DMS 273 (cell line): ENCODE results near the gene TMEM255B.

Experiments
- DNase-seq: peaks from one replicate; lab custom pipeline; 2025; ENCODE audit not compliant: unreplicated experiment; lab: John Stamatoyannopoulos, UW

TMEM255B gene

GRCh38 chr13:113846636-113847318 is 87.8 kb downstream of the TMEM255B start:
- no peak for DNase-seq

- no peak for DNase-seq
Measured at GRCh38 chr13:113848020-113848419, 89.0 kb downstream of the TMEM255B start.

DNA sequence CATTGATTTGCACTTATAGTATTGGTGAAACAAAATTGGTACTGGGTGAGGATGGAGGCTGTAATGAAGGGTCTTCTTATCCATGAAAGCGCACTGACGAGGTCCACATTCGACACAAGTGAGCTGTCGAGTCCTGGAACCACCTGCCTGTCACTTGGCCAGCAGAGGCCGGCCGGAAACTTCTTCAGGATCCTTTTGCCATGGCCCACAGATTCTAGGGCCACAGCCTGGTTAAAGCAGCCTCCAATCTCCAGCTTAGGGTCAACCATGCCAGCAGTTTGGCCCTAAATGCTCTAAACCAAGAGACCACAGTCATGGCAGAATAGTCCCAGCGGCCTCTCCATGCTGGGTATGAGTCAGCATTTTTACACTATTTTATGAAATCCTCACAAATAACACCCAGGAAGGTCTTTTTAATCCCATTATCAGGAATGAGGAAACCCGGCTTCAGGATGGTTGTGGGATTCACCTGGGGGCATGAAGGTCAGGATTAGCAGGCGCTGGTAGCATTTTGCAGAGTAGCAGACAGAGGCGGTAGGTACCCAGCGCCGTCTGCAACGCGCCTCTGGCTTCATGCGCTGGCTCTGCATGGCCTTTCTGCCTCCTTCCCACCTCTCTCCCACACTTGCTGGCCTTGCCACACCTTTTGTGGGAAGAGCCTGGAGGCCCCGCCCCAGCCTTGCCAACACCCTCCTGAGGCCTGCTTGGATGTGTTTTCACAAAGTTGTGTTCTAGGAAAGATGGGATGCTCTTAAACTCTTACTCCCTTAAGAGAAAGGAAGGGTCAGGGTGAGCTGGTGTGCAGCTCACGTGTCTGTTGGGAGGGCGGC is 89.6 kb downstream of the TMEM255B start:
- DNase-seq: no peak

- no peak for DNase-seq
Measured at GRCh38 chr13:113849546-113849945, 90.5 kb downstream of the TMEM255B start.

DNA sequence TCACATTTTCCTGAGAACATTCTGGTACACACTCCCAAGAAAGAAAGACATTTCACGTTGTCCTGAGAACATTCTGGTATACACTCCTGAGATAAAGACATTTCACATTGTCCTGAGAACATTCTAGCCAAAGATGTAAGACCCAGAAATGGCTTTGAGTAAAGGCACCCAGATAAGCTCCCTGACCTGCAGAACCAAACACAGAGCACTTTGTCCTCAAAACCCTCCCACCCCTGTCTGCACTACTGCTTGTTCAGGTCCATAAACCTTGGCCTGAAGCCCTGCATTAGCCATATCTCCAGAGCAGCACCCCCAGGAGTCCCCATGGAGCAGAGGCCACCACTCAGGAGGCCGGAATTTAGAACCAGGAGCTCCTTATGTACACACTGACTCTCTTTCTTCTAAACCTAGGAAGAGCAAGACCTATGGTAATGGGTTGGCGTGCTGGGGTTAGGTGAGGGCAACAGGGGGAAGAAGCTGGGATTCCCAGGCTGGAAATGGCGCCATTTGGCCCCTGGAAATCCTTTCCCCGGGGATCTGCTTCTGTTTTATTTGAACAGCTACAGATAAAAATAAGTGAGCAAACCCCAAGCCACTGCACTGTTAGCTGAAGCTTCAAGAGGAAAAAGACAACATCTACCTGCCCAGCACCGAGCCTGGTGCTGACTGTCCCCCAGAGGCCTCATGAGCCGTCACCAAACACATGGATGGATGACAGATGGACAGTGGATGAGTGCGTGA is 91.1 kb downstream of the TMEM255B start:
- DNase-seq: no peak

- no peak for DNase-seq
Measured at GRCh38 chr13:113850722-113851479, 91.9 kb downstream of the TMEM255B start.

GRCh38 chr13:113851480-113851803 is 92.4 kb downstream of the TMEM255B start:
- DNase-seq: no peak

DNA sequence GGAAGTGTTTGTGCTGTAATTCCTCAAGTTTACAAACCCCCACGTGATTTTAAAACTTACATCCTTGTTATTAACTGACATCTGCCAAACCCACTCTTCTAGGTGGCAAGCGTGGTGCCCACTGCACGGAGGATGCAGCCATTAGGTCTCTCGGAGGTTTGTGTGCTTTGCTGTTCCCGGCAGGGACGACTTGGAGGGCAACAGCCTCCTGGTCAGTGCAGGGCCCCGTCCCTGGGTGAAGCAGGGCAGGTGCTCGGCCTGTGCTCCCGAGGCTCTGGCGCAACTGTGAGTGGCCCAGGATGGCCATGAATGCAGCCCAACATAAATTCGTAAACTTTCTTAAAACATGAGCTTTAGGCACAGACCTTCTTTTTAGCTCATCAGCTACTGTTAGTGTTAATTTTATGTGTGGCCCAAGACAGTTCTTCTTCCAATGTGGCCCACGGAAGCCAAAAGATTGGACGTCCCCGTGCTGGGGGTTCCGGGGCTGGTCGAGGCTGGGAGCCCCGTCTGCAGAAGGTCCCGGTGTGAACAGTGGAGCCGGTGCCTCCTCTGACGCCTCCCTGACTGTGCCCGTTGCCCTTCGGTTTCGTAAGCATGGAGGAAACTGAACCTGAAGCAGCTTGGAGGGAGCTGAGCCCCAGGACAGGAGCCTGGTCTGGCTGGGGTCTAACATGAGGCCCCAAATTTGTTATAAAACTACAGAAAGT is 93.0 kb downstream of the TMEM255B start:
- no peak for DNase-seq

GRCh38 chr13:113852536-113853517 is 93.8 kb downstream of the TMEM255B start:
- no peak for DNase-seq

- no peak for DNase-seq
Measured at GRCh38 chr13:113853518-113854237, 94.7 kb downstream of the TMEM255B start.

DNA sequence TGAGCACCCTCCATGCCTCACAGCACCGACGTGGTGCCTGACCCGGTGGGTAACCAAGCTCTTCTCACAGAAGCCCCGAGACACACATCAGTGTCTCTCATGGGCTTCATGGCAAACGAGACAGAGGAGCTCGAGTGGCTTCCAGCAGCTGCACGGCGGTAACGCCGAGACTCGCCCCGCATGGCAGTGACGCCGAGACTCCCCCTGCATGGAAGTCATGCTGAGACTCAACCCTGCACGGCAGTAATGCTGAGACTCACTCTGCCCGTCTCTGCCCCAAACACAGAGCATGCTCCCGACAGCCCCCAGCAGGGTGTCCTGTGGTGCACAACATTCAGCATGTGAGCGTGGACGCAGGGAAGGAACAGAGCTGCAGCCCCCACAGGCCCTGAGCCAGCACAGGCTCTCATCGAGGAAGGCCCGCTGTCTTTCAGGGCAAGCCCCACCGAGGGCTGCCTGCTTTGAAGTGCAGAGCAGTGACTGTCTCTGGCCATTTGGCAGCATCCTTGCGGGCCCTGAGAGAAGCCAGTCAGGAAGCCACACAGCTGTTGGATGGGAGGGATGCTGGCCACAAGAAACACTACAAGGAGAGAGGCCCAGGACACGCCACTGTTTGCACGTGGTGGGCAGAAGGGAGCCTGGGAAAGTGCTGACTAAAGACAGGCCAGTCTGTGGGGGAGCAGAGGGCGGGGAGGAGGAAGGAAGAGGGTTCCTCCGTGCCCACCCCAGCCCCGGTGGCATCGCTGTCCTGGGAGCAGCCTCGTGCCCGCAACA is 95.4 kb downstream of the TMEM255B start:
- DNase-seq: no peak

GRCh38 chr13:113855012-113855921 is 96.2 kb downstream of the TMEM255B start:
- DNase-seq: no peak

DNA sequence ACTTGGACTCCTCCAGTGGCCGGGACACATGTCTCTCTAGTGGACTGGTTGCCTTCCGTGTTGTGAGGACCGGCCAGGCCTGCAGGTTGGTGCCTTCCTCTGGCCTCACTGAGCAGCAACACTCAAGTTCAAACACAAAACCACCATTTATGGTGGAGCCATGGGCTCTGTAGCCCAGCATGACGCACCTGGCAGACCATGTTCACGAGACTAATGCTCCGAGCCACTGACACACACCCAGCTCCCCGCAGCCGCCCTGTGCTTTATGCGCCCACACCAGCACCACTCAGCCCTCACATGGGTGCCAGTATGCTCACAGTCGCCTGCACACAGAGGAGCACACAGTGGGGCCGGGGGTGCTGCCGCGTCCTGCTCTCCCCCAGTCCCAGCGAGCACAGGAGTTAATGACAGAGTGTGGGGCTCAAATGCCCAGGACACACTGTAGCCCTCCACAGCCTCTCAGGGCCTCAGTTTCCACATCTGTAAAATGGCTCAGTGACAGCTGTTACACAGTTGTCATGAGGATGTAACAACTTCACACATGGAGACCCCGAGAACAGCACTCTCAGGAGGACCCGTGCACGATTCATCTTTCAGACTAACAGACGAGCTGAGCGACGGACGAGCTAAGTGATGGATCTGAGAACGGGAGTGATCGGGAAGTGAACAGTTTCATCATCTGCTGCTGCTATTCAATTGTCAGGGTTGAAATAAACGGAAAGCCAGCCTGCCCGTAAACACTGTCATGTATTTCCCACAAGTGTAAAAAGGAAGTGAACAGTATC is 97.1 kb downstream of the TMEM255B start:
- no peak for DNase-seq

GRCh38 chr13:113856716-113857065 is 97.7 kb downstream of the TMEM255B start:
- DNase-seq: no peak

DNA sequence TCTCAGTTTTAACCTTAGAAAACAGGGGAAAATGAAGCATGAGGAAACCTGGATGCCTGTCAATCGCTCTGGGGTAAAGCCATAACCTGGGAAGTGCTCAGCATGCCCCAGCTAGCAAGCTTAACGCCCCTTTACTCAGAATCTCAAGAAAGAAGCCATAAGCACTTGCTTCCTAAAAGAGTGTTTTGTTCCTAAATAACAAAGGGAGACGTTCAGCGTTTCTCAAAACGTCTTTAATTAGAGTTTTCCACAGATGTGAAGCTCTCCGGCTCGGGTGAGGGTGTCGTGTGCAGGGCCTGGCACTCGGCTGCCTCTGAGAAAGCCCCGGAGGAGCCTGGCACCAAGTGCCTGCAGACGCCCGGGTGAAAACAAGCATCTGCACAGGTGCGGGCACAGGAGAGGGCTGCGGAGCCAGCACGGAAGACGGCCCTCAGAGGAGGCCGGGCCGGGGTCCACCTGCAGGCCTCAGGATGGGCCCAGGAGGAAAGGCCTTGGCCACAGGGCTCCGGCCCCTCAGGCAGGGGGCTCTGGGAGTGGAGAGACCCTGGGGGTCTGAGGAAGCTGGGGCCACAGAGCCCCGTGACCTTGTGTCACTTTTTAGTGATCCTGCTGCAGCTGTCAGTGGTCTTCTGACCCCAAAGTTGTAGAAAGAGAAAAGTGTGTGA is 98.6 kb downstream of the TMEM255B start:
- DNase-seq: no peak
